Activated CD4-positive, CD25-positive, alpha-beta regulatory T cell (primary cell): Measurements from ENCODE around the gene BMPR1B.

ENCODE experiments used
- DNase-seq, 4 experiments: peaks; one replicate each; lab custom pipeline; 2025; lab: John Stamatoyannopoulos, UW

The BMPR1B gene

GRCh38 chr4:94960708-94961107 is 203.0 kb downstream of the BMPR1B start:
- no peak for DNase-seq

- no peak for DNase-seq
These were observed 203.7 kb downstream of the BMPR1B start for GRCh38 chr4:94961420-94961819.

DNA sequence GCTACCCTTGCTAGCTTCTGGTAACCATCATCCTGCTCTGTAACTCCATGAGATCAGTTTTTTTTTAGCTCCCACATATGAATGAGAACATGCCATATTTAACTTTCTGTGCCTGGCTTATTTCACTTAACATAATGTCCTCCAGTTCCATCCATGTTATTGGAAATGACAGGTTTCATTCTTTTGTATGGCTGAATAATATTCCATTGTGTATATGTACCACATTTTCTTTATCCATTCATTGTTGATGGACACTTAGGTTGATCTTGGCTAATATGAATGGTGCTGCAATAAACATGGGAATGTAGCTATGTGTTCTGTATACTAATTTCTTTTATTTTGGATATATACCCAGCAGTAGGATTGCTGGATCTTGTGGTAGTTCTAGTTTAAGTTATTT is 204.7 kb downstream of the BMPR1B start:
- DNase-seq = no peak

DNA sequence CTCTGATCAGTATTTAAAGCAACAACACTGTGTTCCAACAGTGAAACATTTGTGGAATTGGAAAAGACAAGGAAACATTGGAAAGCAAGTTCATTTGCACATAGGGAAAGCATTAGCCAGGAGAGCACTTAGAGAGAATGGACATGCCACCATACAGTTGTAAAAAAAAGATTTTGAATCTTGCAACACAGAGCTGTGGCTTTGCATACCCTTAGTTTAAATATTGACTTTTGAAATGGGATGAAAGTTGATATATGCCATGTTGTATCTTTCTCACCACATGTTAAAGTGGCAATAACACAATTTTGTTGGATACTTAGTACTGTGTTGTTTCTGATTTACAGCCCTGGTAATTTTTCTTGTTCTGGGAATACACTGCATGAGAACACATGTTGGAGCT is 208.1 kb downstream of the BMPR1B start:
- no peak for DNase-seq

GRCh38 chr4:94968493-94968892 is 210.7 kb downstream of the BMPR1B start:
- DNase-seq = no peak

DNA sequence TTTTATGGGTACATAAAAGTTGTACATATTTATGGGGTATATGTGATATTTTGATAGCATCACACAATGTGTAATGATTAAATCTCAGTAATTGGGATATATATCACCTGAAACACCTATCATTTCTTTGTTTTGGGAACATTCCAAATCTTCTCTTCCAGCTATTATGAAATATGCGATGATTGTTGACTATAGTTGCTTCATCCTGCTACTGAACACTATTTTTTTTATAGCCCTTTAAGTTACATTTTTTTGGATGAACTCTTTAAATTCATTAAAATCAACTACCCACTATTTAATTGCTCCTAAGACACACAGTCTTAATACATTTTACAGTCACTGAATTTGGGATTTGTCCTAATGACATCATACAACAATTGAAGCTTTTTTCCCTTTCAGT is 212.9 kb downstream of the BMPR1B start:
- no peak for DNase-seq

DNA sequence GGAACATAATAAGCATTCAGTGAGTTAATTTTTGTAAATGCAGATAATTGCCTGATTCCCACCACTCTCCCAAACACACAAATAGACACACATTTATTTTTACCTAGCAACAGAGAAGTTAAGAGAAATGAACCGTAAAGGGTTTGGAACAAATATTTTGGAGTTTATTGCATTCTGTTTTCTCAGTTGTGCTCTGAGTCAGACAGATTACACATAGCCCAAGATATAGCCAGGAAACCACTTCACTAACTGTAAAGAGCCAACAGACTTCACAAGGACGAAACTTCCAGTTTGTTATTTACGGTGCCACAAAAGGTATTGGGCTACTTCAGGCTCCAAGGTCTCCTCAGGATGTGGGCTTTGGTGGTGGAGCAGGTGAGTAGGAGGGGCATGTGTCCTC is 217.0 kb downstream of the BMPR1B start:
- no peak for DNase-seq

DNA sequence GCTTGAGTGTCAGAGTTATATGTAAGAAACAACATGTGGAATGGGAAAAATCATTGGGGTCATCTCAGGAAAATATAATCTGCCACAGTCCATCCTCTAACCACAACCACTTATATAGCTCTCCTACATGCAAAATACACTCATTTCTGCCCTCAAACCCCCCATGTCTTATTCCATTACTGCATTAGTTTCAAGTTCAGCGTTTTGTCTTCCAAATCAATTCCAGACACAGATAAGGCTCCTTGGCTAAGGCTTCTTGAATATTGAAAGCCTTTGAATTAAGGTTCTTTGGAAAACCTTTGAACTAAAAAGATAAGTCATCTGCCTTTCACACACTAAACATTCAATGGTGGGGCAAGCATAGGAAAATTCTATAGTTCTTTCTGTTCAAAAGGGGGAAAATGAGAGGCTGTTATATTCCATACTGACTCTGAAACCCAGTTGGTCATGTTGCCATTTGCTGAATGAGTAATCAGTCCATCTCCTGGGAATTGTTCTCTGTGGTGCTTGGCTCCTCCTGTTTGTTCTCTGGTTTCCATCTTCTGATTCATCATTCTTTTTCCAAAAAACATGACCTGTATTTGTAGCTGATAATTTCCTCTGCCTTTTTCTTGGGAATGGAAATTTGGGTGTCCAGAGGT is 218.7 kb downstream of the BMPR1B start:
- no peak for DNase-seq

DNA sequence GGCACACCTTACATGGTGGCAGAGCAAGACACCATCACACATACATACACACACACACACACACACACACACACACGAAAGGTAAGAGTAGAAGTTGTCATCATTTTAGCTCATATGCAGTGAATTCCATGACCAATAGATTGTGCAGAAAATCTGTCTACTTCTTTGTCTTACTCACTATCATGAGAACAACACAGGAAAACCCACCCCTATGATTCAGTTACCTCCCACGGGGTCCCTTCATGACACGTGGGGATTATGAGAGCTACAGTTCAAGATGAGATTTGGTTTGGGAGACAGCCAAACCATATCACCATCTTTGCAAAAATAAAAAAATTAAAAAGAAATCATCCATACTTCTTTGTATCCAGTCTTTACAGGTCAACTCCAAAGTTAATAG is 221.1 kb downstream of the BMPR1B start:
- DNase-seq = no peak

GRCh38 chr4:94979621-94980020 is 221.9 kb downstream of the BMPR1B start:
- no peak for DNase-seq

- no peak for DNase-seq
These were observed 238.1 kb downstream of the BMPR1B start for GRCh38 chr4:94995684-94996394.

DNA sequence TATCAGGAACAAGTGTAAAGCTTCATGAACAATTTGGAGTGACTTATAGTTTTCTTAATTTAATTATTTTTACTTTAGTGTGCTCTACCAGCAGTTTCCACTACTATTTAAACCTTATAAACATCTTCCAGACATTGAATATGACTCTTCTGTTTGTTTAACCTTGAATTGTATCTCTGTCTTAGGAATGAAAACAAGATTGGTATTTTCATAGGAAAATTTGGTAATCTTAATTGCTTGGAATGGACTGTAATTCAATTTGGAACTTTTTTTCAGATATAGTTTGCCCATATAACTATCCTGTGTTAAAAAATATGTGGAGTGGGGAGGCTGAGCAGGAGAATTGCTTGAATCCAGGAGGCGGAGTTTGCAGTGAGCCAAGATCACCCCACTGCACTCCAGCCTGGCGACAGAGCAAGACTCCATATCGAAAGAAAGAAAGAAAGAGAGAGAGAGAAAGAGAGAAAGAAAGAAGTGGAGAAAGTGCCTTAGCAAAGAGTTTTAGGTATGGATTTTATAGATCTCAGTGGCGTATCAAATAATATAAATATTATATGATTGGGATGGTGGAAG is 242.4 kb downstream of the BMPR1B start:
- DNase-seq = no peak

DNA sequence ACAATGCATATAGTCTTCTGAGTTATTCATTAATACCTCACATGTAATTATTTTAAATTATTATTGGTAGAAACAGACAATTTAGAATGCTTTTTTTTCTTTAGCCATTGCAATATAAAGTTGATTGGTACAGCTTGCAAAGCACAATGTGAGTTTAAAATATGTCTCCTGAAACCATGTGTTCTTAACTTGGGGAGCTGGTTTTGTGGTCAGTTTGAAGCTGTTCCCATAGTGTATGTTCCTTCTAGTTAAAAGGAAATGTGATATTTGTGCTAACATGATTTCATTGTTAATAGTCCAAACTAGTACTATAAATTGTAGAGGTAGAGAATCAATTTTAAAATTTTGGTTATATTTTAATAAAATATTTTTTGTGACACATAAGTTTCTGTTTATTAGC is 247.2 kb downstream of the BMPR1B start:
- DNase-seq = no peak

DNA sequence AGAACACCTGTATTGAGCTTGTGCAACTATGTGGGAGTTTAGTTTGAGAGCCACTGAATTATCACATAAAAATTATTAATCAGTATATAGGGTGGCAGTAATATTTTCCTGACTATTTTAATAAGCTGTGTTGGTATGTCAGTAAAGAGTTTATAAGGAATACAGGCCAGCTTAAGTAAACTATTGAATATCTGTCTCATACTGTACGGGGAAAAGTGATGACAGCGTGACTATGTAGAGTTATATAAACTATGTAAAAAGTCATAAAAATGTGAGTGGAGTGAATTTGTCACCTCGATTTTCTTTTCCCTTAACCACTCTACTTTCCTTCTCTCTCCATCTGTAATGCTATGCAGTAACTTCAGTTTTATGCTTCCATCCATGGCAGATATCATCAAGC is 250.2 kb downstream of the BMPR1B start:
- DNase-seq = no peak

DNA sequence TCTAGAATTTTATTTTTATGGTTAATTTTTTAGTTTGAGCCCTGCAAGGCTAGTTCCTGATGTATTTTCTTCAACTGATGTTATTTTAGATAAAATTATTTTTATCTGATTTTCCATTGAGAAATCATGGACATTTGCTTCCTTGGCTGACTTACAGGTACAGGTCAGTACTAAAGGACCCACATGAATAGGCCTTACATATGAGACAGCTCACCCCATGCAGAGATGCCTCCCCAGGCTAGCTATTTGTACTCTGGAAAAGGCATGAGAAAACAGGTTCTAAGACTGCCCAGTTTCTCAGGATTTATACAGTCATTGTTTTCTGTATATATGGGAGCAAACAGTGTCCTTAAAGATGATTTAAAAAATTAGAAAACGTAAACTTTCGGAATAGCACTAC is 255.5 kb downstream of the BMPR1B start:
- no peak for DNase-seq

GRCh38 chr4:95014068-95014467 is 256.3 kb downstream of the BMPR1B start:
- no peak for DNase-seq

- DNase-seq = no peak
These were observed 259.7 kb downstream of the BMPR1B start for GRCh38 chr4:95017305-95018064.

GRCh38 chr4:95018785-95019184 is 261.0 kb downstream of the BMPR1B start:
- DNase-seq = no peak

DNA sequence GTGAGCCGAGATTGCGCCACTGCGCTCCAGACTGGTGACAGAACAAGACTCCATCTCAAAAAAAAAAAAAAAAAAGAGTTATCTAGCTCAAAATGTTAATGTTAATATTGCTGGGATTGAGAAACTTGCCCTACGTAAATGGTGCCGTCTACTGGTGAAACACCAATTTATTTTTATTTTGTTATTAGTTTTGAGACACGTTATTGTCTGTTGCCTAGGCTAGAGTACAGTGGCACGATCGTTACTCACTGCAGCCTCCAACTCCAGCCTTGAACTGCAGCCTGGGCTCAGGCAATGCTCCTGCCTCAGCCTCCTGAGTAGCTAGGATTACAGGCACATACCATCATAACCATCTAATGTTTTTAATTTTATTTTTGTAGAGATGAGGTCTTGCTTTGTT is 262.8 kb downstream of the BMPR1B start:
- no peak for DNase-seq

DNA sequence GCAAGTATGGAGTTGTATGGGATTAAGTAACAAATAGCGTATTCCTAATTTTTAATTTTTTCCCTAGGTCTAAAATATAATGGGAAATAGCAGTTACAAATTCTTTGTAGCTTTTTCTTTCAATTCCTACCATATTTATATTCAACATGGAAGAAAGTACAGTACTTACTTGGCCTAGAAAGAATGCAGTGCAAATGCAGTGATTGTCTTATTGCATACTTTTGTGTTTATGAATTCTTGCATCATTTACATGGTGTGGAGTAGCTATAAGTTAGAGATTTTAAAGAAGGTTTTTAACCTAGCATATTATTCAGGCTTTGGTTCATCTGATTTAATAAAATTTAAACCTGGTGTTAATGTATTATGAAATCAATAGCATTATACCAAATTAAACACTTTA is 263.3 kb downstream of the BMPR1B start:
- no peak for DNase-seq

- DNase-seq = no peak
These were observed 265.4 kb downstream of the BMPR1B start for GRCh38 chr4:95023110-95023509.

DNA sequence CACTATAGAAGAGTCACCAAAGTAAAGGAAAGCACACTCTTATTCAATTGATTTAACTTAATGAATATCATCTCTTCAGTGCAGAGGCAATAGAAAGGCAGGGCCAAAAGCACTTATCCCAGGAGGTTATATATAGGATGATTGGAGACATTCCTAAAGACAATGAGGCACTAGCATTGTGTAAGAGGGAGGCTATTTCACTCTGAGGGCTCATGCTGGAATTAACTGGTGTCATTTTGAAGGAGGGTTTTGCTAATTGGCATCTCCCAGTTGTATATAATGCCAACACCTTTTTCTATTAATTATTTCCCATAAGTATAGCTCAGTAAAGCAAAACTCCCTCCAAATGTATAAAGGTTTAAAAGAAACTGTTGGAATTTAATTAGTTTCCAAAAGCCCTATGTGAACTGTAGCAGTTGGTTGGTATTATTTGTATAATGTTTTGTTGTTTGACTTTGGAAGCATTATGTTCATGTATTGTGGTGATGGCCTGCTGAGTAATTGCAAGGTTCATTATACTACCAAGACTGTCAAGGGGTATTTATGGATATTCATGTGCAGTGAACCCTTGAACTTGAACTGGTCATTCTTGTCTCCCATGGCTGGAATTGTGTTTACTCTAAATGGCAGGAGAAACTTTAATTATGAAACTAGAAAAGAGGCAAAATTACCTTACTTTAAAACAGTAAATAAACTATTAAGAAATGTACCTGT is 270.3 kb downstream of the BMPR1B start:
- no peak for DNase-seq
